ENCODE measurements around the gene NAALADL2. TPM values are rescaled to one million over a fixed set of nuclear protein-coding genes. Genes with fewer than 3 reads are reported as not detected.

The NAALADL2 gene
- total RNA-seq, 1 experiment from 2014 or later, result 1.6 TPM

- Mint-ChIP-seq H3K36me3 (ENCODE audit: insufficient read depth in 1 of 3, low read depth in 3 of 3) (peaks cover 12 to 43% (median 20%) of the 10 kb centered on the region in 3 experiments), H3K27ac (no peak overlapping the region), H3K4me1 (peaks cover 0 to 3% of the 10 kb centered on the region in 2 experiments; a peak in 1 of 4 replicates), H3K27me3 (ENCODE audit: low read depth) (no peaks in the 10 kb centered on the region), H3K9me3 (peaks cover 22 to 29% of the 10 kb centered on the region in 2 experiments; a peak in 4 of 5 replicates), H3K4me3 (no peak overlapping the region)
- H4K5ac ChIP-seq (ENCODE audit: insufficient read length, low read depth, low read length), result no peak overlapping the region
- no CpG with 5 or more reads among the region's 2 CpGs for WGBS (ENCODE audit: extremely low coverage, insufficient read length, low lambda C conversion rate)
- no peak overlapping the region for H3T11ph ChIP-seq (ENCODE audit: low read length)
- no peak overlapping the region for H2BK12ac ChIP-seq (ENCODE audit: insufficient read length, low read depth, low read length)
- H2AFZ ChIP-seq (ENCODE audit: low read length), result no peak overlapping the region
- no peaks in the 10 kb centered on the region for H3K79me1 ChIP-seq (ENCODE audit: insufficient read depth, low read depth, low read length, poor library complexity, severe bottlenecking)
- no peak overlapping the region for H3K27ac ChIP-seq (ENCODE audit: insufficient read length, low read depth, low read length)
- H2BK15ac ChIP-seq (ENCODE audit: low read depth, low read length), result no peak overlapping the region
- no peaks in the 10 kb centered on the region for H3K79me2 ChIP-seq (ENCODE audit: insufficient read depth, low read length)
- H2BK120ac ChIP-seq (ENCODE audit: low read depth, low read length, poor library complexity, severe bottlenecking), result no peak overlapping the region
- H3K4me1 ChIP-seq (ENCODE audit: insufficient read depth, low read length), result no peaks in the 10 kb centered on the region
- peak; percentile 50 for DNase-seq
- H2AK5ac ChIP-seq (ENCODE audit: insufficient read length, low read length), result no peak overlapping the region
- H4K8ac ChIP-seq (replicated peaks; ENCODE audit: insufficient read length, low read depth, low read length), result no peak overlapping the region
- H4K91ac ChIP-seq (ENCODE audit: insufficient read length, low read depth, low read length), result no peak overlapping the region
- H4K20me1 ChIP-seq (ENCODE audit: control insufficient read depth, insufficient read depth, insufficient read length), result no peaks in the 10 kb centered on the region
- no peak overlapping the region for H3K18ac ChIP-seq (ENCODE audit: insufficient read length, low read depth, low read length)
- H3K27me3 ChIP-seq (ENCODE audit: insufficient read depth, low read length), result no peaks in the 10 kb centered on the region
- no peak overlapping the region for H2BK5ac ChIP-seq (ENCODE audit: insufficient read length, low read length)
- no peak overlapping the region for H2BK20ac ChIP-seq (ENCODE audit: low read depth, low read length, poor library complexity, severe bottlenecking)
- H3K9ac ChIP-seq (ENCODE audit: extremely low read depth, insufficient read length, low read length), result no peak overlapping the region
- H3K9me3 ChIP-seq (ENCODE audit: control insufficient read depth, low read depth, low read length), result no peaks in the 10 kb centered on the region
- no peaks in the 10 kb centered on the region for H3K23me2 ChIP-seq (ENCODE audit: insufficient read length, low read depth, low read length, poor library complexity, severe bottlenecking)
- TF ChIP-seq CTCF (conservative IDR thresholded peaks at IDR 0.05), result peak; percentile 71
- H3K56ac ChIP-seq (ENCODE audit: insufficient read length, low read depth, low read length), result no peak overlapping the region
- H3K4ac ChIP-seq (ENCODE audit: low read depth, low read length), result no peak overlapping the region
- H3K23ac ChIP-seq (ENCODE audit: insufficient read length, low read depth, low read length), result no peak overlapping the region
- H3K4me2 ChIP-seq (ENCODE audit: insufficient read depth, insufficient read length, low read length), result no peak overlapping the region
- H3K14ac ChIP-seq (ENCODE audit: insufficient read depth, low read length), result no peak overlapping the region
These were observed 262.1 kb downstream of the NAALADL2 start for GRCh38 chr3:175121225-175121624.

Data from H9 (cell line).